Smooth muscle cell (in vitro differentiated cells): ENCODE results near the gene CRYBG3. TPM values are rescaled to one million over a fixed set of nuclear protein-coding genes. Genes with fewer than 3 reads are reported as not detected.

ENCODE experiments used
- DNase-seq: peaks from one replicate; lab custom pipeline; 2025; ENCODE audit not compliant: unreplicated experiment; lab: John Stamatoyannopoulos, UW
- H2AFZ ChIP-seq: fragments of 200-600 bp; sonication (generic); 2 replicates; pipeline ENCODE4 v1.6.0; 2016; ENCODE audit warnings: antibody characterized with exemption, low read depth, mild to moderate bottlenecking
- H3F3A ChIP-seq: fragments of 200-600 bp; sonication (generic); 2 replicates; pipeline ENCODE4 v1.6.0; 2017; ENCODE audit warnings: antibody characterized with exemption, low read depth
- H3K27ac ChIP-seq: fragments of 200-600 bp; sonication (generic); 2 replicates; pipeline ENCODE4 v1.5.1; 2016; ENCODE audit warnings: low read depth, mild to moderate bottlenecking
- H3K27me3 ChIP-seq: fragments of 200-600 bp; sonication (generic); 2 replicates; pipeline ENCODE4 v1.6.1; 2016; ENCODE audit warnings: low read depth, mild to moderate bottlenecking
- H3K36me3 ChIP-seq: fragments of 200-600 bp; sonication (generic); 2 replicates; pipeline ENCODE4 v1.5.1; 2016; ENCODE audit warnings: low read depth
- H3K4me1 ChIP-seq: fragments of 200-600 bp; sonication (generic); 2 replicates; pipeline ENCODE4 v1.5.1; 2016; ENCODE audit warnings: low read depth
- H3K4me2 ChIP-seq: fragments of 200-600 bp; sonication (generic); 2 replicates; pipeline ENCODE4 v1.6.0; 2016; ENCODE audit warnings: mild to moderate bottlenecking
- H3K4me3 ChIP-seq: fragments of 200-600 bp; sonication (generic); 2 replicates; pipeline ENCODE4 v1.5.1; 2016; ENCODE audit warnings: mild to moderate bottlenecking
- H3K79me2 ChIP-seq: fragments of 200-600 bp; sonication (generic); 2 replicates; pipeline ENCODE4 v1.6.0; 2016; ENCODE audit warnings: low read depth, mild to moderate bottlenecking
- H3K9ac ChIP-seq: fragments of 200-600 bp; sonication (generic); 2 replicates; pipeline ENCODE4 v1.6.0; 2016; ENCODE audit warnings: low read depth
- H3K9me3 ChIP-seq: fragments of 200-600 bp; sonication (generic); replicated peaks from 2 replicates; pipeline ENCODE4 v1.5.1; 2016; ENCODE audit warnings: low read depth
- H4K20me1 ChIP-seq: fragments of 200-600 bp; sonication (generic); 2 replicates; pipeline ENCODE4 v1.6.0; 2016; ENCODE audit warnings: low read depth
- WGBS: methylation state at CpG from one replicate; pipeline ENCODE4 v1.1.7; 2016; ENCODE audit warnings: low lambda C conversion rate; 5-methylcytosine and 5-hydroxymethylcytosine counted together
- polyA plus RNA-seq: library from polyadenylated mRNA; unstranded; fragments of >200 nt; fragmentation: Nextera tagmentation; extraction: Ambion mirVana; gene quantifications from 2 replicates; pipeline ENCODE4 v1.2.1, GENCODE V29; 2016
- total RNA-seq: library from RNA; depleted of rRNA; stranded (reverse); fragments of >200 nt; gene quantifications from 2 replicates; pipeline ENCODE4 v1.2.3, GENCODE V29; 2014
- TF ChIP-seq, protein P1 (sequence below): fragments of 200-600 bp; sonication (generic); IDR thresholded peaks from 2 replicates; pipeline ENCODE4 v1.5.1; 2017; ENCODE audit warnings: borderline replicate concordance, mild to moderate bottlenecking, antibody characterized with exemption; ENCODE audit not compliant: insufficient read depth, poor library complexity, severe bottlenecking

The CRYBG3 gene
- total and polyA plus RNA-seq, 2 experiments from 2014 or later = 1.5 to 17.0 TPM

DNA sequence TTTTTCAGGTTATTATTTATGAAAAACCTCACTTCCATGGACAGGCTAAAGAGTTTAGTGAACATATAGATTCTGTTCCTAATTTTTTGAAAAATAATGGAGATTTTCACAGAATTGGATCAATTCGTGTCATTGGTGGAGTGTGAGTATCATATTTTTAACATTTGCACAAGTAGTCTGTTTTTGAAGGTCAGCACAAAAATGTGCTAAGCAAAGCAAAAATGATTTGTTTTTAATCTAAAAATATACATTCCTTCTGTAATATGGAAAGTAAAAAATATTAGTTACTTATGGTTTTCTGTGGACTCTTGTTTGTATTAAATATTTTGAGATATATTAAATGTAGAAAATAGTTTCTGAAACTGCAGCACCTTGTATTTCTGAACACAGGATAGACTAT, 71.0 kb downstream of the CRYBG3 start:
- peaks cover 11% of the 10 kb centered on the region for H3K36me3 ChIP-seq
- no peak overlapping the region for H3K27ac ChIP-seq
- H3K4me1 ChIP-seq = no peaks in the 10 kb centered on the region
- H3K9me3 ChIP-seq = no peaks in the 10 kb centered on the region
- no peaks in the 10 kb centered on the region for H4K20me1 ChIP-seq
- TF ChIP-seq, protein P1, sequence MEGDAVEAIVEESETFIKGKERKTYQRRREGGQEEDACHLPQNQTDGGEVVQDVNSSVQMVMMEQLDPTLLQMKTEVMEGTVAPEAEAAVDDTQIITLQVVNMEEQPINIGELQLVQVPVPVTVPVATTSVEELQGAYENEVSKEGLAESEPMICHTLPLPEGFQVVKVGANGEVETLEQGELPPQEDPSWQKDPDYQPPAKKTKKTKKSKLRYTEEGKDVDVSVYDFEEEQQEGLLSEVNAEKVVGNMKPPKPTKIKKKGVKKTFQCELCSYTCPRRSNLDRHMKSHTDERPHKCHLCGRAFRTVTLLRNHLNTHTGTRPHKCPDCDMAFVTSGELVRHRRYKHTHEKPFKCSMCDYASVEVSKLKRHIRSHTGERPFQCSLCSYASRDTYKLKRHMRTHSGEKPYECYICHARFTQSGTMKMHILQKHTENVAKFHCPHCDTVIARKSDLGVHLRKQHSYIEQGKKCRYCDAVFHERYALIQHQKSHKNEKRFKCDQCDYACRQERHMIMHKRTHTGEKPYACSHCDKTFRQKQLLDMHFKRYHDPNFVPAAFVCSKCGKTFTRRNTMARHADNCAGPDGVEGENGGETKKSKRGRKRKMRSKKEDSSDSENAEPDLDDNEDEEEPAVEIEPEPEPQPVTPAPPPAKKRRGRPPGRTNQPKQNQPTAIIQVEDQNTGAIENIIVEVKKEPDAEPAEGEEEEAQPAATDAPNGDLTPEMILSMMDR = no peak
- 94% methylated on average over 1 of the region's 1 CpG for WGBS
- no peak overlapping the region for H2AFZ ChIP-seq
- no peak overlapping the region for H3K9ac ChIP-seq
- no peaks in the 10 kb centered on the region for H3K27me3 ChIP-seq
- no peak overlapping the region for H3K4me2 ChIP-seq
- no peak for DNase-seq
- H3K4me3 ChIP-seq = no peak overlapping the region
- no peaks in the 10 kb centered on the region for H3K79me2 ChIP-seq
- H3F3A ChIP-seq = no peaks in the 10 kb centered on the region

DNA sequence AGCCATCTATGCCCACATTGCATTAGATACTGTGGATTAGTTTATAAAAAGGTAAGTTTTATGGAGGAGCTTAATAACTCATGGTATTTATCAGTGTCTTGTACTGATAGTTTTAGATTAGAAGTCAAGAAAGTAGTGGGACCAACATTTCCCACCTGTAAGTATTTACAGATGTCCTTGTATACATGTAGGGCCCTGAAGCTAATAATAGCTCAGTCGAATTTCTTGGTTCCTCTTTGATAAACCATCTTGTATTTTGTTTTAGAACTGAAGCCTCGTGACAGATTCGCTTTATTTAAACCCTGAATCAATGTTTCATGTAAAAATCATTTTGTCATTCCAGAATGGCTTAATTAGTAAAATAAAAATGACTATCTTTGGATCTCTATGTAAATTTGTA, 73.4 kb downstream of the CRYBG3 start:
- Histone ChIP-seq H3K79me2 (no peaks in the 10 kb centered on the region), H2AFZ (no peak overlapping the region), H3K36me3 (no peaks in the 10 kb centered on the region), H3K27me3 (no peaks in the 10 kb centered on the region), H3K9ac (no peak overlapping the region), H3K27ac (no peak overlapping the region), H4K20me1 (no peaks in the 10 kb centered on the region), H3K4me1 (no peaks in the 10 kb centered on the region), H3K4me3 (no peak overlapping the region), H3K9me3 (no peaks in the 10 kb centered on the region), H3K4me2 (no peak overlapping the region), H3F3A (no peaks in the 10 kb centered on the region)
- TF ChIP-seq, protein P1 = no peak
- WGBS = 96% methylated on average over 3 of the region's 3 CpGs
- DNase-seq = no peak

DNA sequence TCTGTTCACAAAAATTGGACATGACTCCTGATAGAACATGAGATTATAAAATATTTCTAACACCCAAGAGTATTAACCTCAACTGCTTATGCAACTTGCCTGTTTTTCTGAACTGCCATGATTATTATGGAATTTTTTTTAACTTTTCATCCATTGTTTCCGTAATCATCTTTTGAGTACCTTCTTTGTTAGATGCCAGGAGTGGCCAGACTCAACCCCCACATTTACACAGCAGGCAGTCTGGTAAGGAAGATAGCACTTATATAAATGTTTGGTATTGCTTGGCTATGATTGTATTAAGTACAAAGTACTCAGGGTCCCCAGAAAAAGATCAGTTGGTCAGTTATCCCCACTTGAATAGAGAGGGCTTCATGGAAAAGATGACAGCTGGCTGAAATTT, 74.3 kb downstream of the CRYBG3 start:
- H3K4me2 ChIP-seq = no peak overlapping the region
- no peak overlapping the region for H3K4me3 ChIP-seq
- H3F3A ChIP-seq = no peaks in the 10 kb centered on the region
- H3K9ac ChIP-seq = no peak overlapping the region
- H3K27ac ChIP-seq = no peak overlapping the region
- TF ChIP-seq, protein P1 = no peak
- no peaks in the 10 kb centered on the region for H3K79me2 ChIP-seq
- no peaks in the 10 kb centered on the region for H3K9me3 ChIP-seq
- H3K4me1 ChIP-seq = no peaks in the 10 kb centered on the region
- H3K36me3 ChIP-seq = no peaks in the 10 kb centered on the region
- DNase-seq = no peak
- no peaks in the 10 kb centered on the region for H3K27me3 ChIP-seq
- no peak overlapping the region for H2AFZ ChIP-seq
- no peaks in the 10 kb centered on the region for H4K20me1 ChIP-seq
- 100% methylated on average over 1 of the region's 1 CpG for WGBS

DNA sequence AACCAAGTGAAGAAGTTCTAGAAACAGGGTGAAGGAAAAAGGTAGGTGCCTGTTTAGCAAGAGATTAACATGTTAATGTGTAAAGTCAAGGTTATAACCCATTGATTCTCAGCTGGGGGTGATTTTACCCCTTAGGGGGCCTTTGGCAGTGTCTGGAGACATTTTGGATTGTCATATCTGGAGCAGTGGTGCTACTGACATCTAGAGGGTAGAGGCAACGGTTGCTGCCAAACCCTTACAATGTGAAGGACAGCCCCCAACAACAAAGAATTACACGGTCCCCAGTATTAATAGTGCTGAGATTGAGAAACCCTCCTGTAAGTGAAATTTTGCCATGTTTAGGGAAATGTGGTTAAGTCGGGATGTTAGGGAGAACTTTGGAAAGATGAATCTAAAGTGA, 74.7 kb downstream of the CRYBG3 start:
- no peak overlapping the region for H3K4me3 ChIP-seq
- H2AFZ ChIP-seq = no peak overlapping the region
- H3K9me3 ChIP-seq = no peaks in the 10 kb centered on the region
- no peaks in the 10 kb centered on the region for H4K20me1 ChIP-seq
- no peaks in the 10 kb centered on the region for H3F3A ChIP-seq
- H3K27me3 ChIP-seq = no peaks in the 10 kb centered on the region
- H3K79me2 ChIP-seq = no peaks in the 10 kb centered on the region
- 87% methylated on average over 3 of the region's 3 CpGs for WGBS
- H3K36me3 ChIP-seq = no peaks in the 10 kb centered on the region
- no peaks in the 10 kb centered on the region for H3K4me1 ChIP-seq
- no peak overlapping the region for H3K4me2 ChIP-seq
- no peak overlapping the region for H3K9ac ChIP-seq
- no peak for DNase-seq
- TF ChIP-seq, protein P1 = no peak
- no peak overlapping the region for H3K27ac ChIP-seq
